ENCODE data around the gene ATP6V0B.

GRCh38 chr1:44010935-44011471, 36.2 kb downstream of the ATP6V0B start:
- TF ChIP-seq, protein P1, sequence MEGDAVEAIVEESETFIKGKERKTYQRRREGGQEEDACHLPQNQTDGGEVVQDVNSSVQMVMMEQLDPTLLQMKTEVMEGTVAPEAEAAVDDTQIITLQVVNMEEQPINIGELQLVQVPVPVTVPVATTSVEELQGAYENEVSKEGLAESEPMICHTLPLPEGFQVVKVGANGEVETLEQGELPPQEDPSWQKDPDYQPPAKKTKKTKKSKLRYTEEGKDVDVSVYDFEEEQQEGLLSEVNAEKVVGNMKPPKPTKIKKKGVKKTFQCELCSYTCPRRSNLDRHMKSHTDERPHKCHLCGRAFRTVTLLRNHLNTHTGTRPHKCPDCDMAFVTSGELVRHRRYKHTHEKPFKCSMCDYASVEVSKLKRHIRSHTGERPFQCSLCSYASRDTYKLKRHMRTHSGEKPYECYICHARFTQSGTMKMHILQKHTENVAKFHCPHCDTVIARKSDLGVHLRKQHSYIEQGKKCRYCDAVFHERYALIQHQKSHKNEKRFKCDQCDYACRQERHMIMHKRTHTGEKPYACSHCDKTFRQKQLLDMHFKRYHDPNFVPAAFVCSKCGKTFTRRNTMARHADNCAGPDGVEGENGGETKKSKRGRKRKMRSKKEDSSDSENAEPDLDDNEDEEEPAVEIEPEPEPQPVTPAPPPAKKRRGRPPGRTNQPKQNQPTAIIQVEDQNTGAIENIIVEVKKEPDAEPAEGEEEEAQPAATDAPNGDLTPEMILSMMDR (conservative IDR thresholded peaks at IDR 0.05; ENCODE audit: low read depth, low read length), result no peak
- TF ChIP-seq FOS (IDR thresholded peaks at IDR 0.05; ENCODE audit: low read depth, low read length), result no peak
- TF ChIP-seq POLR2A (IDR thresholded peaks at IDR 0.05; ENCODE audit: low read depth, low read length), result no peak
- TF ChIP-seq MXI1 (IDR thresholded peaks at IDR 0.05; ENCODE audit: borderline replicate concordance, low read depth, low read length), result no peak
- TF ChIP-seq, protein P2, sequence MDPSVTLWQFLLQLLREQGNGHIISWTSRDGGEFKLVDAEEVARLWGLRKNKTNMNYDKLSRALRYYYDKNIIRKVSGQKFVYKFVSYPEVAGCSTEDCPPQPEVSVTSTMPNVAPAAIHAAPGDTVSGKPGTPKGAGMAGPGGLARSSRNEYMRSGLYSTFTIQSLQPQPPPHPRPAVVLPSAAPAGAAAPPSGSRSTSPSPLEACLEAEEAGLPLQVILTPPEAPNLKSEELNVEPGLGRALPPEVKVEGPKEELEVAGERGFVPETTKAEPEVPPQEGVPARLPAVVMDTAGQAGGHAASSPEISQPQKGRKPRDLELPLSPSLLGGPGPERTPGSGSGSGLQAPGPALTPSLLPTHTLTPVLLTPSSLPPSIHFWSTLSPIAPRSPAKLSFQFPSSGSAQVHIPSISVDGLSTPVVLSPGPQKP (IDR thresholded peaks at IDR 0.05; ENCODE audit: borderline replicate concordance, low read depth, low read length), result no peak
- no peak for TF ChIP-seq RAD21 (IDR thresholded peaks at IDR 0.05; ENCODE audit: low read length)
- TF ChIP-seq SMC3 (IDR thresholded peaks at IDR 0.05; ENCODE audit: low read depth, low read length), result no peak
- no peak for TF ChIP-seq USF2 (IDR thresholded peaks at IDR 0.05; ENCODE audit: low read depth, low read length)
- TF ChIP-seq RCOR1 (IDR thresholded peaks at IDR 0.05; ENCODE audit: insufficient replicate concordance, low read length), result no peak
- TF ChIP-seq RFX5 (IDR thresholded peaks at IDR 0.05; ENCODE audit: low read depth, low read length), result no peak

Measured in IMR-90 (cell line).